NB4 (cell line): Measurements from ENCODE around the gene CHST1.

ENCODE experiments used
- CTCF ChIP-seq: IDR thresholded peaks from one replicate; pipeline ENCODE4 v1.5.1; 2012; ENCODE audit warnings: low read depth, low read length
- MAX ChIP-seq: IDR thresholded peaks from 2 replicates; pipeline ENCODE4 v1.6.1; 2011; ENCODE audit warnings: low read depth, low read length
- MYC ChIP-seq: IDR thresholded peaks from 2 replicates; pipeline ENCODE4 v1.6.1; 2011; ENCODE audit warnings: low read depth, low read length
- POLR2A ChIP-seq: IDR thresholded peaks from 2 replicates; pipeline ENCODE4 v1.6.1; 2011; ENCODE audit warnings: mild to moderate bottlenecking; ENCODE audit not compliant: insufficient read length; ENCODE audit errors: extremely low read depth

- TF ChIP-seq CTCF (no peak), POLR2A (no peak), MYC (no peak), MAX (no peak)
Measured at GRCh38 chr11:45615182-45615792, 50.1 kb downstream of the CHST1 start.
